RCC 7860 (cell line): Measurements from ENCODE around the gene NALCN.

Experiments used
- DNase-seq: peaks from one replicate; pipeline ENCODE4 v3.0.0-alpha.2; 2015; ENCODE audit warnings: low spot score
- FAIRE-seq: peaks from 2 replicates; lab custom pipeline; 2012; peaks lifted over from hg19 to GRCh38; lab: Jason Lieb, UNC

Gene NALCN

DNA sequence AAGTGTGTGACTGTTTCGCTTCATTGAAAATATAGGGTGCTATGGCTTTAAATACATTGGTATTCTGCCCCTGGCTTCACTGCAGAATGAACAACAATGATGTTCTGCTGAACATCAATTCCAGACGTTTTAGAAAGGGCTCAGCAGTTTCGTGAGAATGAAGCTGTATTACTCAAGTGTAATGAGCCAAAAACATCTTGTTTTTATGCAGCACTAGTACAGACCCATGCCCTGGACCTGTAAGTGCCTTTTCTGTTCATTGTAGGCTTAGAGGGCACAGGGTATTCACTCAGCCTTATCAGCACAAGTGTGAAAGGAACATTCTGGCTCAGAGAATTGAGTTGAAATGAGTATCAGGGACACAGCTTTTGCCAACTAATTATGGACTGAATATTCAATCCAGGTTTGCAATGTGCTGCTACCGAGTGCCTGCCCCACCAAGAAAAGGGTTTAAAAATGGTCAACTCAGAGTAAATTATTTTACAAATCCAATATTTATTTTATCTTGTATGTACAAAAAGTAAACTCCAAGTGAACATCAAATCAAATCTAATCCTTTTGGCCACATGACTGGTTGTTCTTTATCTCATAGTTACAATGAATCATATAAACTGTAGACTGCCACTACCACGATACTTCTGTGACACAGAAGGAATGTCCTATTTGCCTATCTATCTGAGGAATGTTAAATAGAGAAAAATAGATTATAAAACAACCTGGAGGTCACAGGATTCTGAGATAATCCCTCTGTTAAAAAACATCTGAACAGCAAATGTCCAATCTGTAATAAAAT, 362.8 kb downstream of the NALCN start:
- DNase-seq: no peak
- FAIRE-seq: no peak

DNA sequence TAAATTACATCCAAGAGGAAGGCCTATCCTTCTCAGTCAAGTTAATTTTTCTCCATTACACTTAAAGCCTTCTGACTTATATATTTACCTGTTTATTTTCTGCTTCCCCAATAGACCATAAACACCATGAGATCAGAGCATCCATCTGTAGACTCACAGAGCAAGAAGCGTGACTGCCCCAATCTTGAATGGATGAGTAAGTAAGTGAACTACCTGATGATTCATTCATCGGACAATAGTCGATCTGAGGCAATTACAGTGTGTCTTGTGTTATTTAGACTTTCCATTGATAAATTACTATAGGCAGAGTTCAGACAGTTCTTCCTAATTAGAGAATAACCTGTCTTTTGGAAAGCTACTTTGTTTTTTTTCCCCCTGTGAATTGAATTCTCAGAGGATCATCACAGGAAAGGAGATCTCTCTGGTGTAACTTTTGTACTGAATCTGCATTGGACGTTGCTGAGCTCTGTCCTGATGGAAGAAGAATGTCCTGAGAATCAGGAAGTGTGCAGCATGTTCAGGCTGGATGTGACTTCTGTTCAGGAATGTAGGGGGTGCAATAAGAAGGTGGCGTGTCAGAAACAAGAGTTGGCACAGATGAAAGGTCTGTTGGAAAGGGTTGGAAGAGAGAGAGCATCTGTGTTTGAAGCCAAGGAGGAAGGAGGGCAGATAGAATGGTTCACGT, 367.0 kb downstream of the NALCN start:
- DNase-seq: peak; percentile 20
- no peak for FAIRE-seq

DNA sequence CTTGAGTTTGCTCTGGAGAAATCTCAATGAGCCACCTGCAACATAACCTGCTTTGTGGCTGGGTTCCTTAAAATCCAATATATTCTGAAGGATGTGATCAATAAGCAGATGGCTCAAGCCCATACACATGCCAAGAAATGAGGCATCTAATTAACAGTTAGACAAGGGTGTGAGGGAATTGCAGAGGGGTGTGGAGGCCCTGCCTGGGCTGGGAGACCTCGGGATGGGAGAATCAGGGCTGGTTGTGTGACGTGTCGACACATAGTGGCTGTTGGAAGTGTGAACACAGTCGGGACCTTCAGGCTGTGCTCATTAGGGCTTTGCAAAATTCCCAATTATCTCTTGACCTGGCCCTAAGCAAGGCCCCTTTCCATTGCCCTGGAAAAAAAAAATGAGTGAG, 379.8 kb downstream of the NALCN start:
- FAIRE-seq: no peak
- DNase-seq: no peak

DNA sequence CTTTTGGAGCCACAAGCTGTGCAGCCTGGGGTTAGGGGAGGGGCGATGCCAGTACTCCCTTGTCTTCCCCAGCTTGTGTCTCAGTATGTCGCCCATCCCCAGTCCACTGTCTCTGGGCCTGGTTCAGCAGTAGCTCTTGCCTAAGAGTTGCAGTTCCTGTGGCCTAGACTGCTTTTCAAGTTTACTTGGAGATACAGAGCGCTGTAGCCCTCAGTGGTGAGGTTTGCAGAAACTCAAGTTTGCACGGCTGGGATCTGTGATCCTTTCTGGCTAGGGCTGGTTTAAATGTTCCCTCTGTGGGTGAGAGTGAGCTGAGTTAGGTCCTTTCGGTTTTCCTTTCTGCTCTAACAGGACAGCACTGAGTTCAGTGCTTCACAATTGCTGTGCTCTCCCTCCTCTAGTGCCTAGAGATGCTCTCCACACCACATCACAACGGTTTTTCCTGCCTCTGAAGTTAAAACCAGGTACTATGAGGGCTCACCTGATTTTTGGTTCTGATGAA, 381.1 kb downstream of the NALCN start:
- FAIRE-seq (no peak), DNase-seq (no peak)

DNA sequence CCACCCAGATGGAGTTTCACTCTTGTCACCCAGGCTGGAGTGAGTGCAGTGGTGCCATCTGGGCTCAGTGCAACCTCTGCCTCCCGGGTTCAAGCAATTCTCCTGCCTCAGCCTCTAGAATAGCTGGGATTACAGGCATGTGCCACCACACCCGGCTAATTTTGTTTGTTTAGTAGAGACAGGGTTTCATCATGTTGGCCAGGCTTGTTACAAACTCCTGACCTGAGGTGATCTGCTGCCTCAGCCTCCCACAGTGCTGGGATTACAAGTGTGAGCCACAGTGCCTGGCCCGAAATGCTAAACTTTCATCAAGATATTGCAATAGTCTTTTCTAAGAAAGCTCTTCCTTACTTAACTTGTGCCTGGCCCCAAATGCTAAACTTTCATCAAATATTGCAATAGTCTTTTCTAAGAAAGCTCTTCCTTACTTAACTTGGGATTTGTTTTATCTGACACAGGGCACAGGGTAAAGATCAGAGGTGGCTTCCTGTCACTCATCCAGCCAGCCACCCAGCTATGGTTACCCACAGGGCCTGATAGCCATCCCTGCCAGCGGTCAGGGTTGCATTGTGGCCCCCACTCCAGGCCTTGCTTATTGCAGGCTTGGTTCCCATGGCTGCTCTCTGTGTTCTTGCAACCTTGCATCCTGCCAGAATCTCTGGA, 389.4 kb downstream of the NALCN start:
- no peak for FAIRE-seq
- no peak for DNase-seq

DNA sequence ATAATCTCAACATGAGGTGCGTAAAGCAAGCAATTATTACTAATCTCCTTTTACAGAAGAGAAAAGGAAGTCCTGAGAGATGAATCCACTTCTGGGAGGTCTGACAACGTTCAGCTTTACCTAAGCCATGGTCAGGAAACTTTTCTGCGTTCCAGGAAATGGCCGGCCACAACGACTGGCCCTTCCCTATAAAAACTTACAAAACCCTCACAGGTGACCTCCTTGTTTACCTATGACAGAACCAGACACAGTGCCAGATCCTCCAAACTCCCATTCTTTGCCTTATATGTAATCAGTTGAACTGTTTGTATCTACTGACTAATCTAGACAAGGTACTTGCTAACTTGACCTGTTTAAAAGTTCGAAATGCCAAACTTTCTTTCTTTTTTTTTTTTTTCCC, 390.0 kb downstream of the NALCN start:
- no peak for DNase-seq
- FAIRE-seq: no peak

DNA sequence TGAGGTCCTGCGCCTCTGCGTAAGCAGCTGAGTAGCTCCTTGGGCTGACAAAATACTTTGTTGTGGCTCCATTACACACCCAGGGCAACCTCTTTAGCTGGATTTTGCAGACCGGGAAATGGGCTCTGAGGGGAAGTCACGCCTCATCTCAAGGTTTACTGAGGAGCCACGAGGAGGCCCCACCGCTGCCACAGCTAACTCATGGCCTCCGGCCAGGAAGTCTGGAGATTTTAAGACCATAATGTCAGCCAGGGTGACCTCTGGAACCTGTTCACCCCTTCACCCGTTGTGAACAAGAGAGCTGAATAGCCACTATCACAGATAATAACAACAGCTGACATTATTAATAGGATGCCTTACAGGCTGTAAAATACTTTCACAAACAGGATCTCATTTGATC, 390.4 kb downstream of the NALCN start:
- no peak for DNase-seq
- no peak for FAIRE-seq

DNA sequence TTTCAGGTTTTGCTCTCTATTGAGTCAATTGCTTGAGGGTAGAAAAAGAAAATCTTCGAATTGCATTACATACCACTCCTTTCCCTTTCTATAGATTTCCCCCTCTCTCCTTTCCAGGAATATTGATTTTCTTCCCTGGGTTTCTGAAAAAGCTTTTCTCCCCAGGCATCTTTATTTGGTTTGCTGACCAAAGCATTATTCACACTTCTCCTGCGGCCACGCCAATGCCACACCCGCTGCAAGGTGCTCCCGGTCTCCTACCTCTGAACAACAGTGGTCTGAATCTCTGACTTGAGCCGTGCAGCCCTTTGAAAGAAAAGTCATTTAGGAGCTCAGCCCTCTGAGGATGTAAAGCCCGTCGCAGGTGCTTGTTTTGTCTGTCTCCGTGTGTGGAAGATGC, 390.8 kb downstream of the NALCN start:
- DNase-seq: no peak
- no peak for FAIRE-seq

DNA sequence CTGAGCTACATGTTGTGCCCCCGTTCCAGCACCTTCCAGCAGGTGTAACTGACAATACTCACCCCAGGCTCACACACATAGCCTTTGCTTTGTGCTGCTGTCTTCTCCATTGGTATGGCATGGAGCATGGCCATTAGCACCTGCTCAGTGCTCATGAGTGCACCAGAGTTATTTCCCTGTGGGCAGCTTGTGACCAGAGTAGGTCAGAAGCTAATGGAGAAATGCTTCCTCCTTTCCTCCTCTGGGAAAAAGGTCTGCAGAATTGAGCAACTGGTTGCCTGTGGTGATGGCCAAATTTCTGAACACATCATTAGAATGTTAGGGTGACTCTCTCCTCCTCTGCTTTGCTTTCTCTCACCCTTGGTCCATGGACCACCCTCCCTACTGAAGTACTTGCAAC, 397.2 kb downstream of the NALCN start:
- DNase-seq (peak; percentile 29), FAIRE-seq (no peak)

DNA sequence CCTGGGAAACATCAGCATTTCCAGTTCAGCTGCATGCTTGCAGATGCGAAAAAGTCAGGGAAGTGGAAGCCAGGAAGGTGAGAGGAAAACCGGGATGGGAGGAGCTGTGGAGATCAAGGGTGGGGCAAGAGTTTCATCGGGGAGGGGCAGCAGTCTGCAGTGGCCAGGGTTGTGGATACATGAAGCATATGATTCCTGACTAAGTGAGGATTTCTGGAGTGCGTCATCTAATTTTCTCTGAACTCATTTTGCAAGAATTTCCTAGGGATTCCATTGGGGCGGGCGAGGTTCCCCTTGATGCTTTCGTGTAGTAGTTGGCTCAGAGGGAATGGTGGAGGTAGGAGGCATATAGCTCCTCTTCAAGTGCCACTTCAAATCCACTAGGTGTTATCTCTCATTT, 397.6 kb downstream of the NALCN start:
- no peak for FAIRE-seq
- DNase-seq: peak; percentile 65

DNA sequence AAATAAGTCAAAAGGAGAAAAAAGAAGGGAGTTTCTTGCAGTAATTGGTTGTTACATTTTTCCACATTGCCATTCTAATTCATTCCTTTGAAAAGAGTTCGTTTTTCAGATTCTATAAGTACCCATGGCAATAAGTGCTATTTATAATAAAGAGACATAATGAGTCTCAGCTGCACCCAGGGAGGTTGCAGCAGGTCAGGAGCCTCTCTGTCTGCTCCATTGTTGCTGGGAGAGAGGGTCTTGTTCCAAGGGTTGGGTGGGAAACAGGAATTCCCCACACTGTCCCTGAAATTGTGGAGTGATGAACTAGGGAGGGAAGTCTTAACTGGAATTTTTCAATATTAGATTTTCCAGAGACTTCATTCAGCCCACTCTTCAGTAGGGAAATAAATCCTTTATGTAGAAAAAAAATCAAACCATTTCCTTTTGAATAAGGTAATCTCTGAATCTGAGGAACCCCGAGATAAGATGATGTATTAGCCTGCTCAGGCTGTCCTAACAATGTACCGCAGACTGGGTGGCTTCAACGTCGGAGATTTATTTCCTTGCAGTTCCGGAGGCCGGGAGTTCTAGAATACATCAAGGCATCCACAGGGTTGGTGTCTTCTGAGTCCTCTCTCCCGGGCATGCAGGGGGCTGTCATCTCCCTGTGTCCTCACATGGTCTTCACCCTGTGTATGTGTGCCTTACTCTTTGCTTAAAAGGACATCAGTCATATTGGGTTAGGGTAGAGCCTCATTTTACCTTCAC, 399.0 kb downstream of the NALCN start:
- no peak for DNase-seq
- FAIRE-seq: no peak

DNA sequence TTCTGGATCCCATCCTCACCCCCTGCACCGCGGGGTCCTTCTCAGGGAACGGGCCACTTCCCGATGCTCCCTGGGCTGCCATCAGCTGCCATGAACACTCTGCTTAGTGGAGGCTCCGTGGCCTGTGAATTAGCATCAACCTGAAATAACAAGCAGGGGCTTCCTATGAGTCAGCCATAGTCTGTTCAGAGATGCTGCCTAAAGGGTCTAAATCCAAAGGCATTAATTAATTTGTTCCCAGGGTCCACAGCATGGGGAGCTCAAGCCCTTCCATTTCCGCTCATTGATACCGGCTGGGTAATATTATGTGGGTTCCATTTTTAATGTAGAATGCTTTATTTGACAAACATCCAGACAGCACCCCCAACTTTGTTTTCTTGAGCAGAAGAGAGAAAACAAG, 399.8 kb downstream of the NALCN start:
- DNase-seq (no peak), FAIRE-seq (no peak)

DNA sequence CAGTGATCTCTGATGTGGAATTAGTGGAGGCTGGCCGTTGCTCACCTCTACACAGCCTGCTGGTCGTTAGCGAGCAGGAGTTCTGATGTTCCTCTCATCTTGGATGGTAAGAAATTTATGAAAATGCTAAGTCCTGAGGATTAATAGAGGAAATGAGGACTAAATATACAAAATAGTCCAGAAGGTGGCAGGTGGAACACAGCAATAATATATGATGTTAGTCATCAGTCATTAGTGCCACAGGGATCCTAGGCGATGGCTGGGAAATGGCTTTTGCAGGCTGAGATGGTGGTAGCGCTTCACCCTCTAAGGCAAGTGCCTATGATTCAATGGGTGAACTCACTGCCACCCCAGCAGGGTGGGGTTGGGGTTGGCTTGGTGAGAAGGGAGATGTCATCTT, 403.1 kb downstream of the NALCN start:
- FAIRE-seq: no peak
- no peak for DNase-seq

DNA sequence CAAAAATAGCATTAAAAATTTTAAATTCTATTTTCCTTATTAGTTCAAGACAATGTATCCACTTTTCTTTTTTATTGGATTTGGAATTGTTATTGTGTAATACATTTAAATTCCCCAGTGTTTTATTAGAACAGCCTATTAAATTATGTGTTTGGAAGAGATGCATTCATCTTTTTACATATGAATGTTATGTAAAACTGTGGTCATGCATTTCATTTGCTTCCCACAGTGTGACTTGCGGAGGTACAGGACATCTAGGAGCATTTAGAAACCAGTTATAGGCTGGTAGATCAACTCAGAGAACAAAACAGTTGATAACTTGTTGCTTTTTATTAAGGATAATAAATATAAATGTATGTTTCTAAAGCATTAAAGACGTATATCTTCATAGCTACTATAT, 406.2 kb downstream of the NALCN start:
- DNase-seq: no peak
- no peak for FAIRE-seq

DNA sequence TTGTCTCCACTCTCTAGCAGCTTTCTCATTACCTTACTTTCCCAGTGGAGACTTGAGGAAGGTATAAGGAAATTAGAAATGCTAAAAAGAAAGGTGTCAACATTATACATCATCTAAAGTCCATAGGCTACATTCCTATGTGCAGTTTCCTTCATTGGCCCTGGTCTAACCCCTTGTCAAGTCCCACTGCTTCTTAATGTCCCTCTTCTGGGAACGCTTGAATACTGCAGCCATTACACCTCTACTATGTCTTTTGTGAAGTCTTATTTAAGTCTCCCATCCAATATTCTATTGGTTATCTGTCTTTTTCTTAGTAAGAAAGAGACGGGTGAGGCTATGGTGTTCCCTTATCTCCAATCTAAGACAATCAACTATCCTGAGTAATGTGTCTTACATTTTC, 409.1 kb downstream of the NALCN start:
- no peak for FAIRE-seq
- DNase-seq: no peak
